ENCODE data around the gene CEP43. TPM values are rescaled to one million over a fixed set of nuclear protein-coding genes. Genes with fewer than 3 reads are reported as not detected.

CEP43 gene
- total and polyA plus RNA-seq, 2 of the 8 experiments (the other 6 are each of a cell fraction or from before 2014, with no cell fraction given): 12.0 to 31.2 TPM

DNA sequence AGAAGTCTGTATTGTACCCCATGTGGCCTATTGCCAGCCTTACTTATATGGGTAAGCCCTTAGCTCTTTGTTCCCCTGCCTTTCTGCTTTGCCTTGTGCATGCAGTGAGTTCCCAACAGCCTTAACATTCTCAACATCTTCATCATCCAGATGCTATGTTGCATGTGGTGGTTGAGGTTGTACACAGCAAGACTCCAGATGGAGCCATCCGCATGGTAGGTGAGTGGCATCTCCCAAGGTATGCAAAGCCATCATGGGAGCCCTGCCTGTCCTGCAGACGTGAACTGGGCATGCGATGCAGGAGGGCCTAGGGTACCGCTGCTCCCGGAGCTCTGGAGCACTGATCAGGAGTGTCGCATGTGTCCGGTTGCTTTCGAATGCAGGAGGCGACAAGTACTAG, 16.1 kb downstream of the CEP43 start:
- Histone ChIP-seq H2AK5ac (ENCODE audit: low read depth, low read length) (no peak overlapping the region), H3K4me2 (ENCODE audit: insufficient read depth in 1 of 2, low read depth in 2 of 2, low read length in 2 of 2) (no peak overlapping the region), H4K91ac (replicated peaks; ENCODE audit: insufficient read length, low read length) (no peak overlapping the region), H3K79me2 (ENCODE audit: control insufficient read depth in 1 of 2, insufficient read depth in 2 of 2, low read length in 2 of 2) (no peaks in the 10 kb centered on the region), H3K56ac (replicated peaks; ENCODE audit: insufficient read length, low read depth, low read length) (no peak overlapping the region), H2BK12ac (ENCODE audit: low read depth, low read length) (no peak overlapping the region), H3K36me3 (ENCODE audit: control insufficient read depth in 2 of 4, insufficient read depth in 4 of 4, low read length in 3 of 4) (peaks cover 19 to 60% (median 32%) of the 10 kb centered on the region in 4 experiments; a peak in 7 of 8 replicates), H3K18ac (ENCODE audit: extremely low read depth, low read length) (no peak overlapping the region), H3K4me3 (ENCODE audit: extremely low read depth in 1 of 4, insufficient read depth in 2 of 4, low read depth in 3 of 4, low read length in 4 of 4) (no peak overlapping the region), H3K4me1 (replicated peaks in 1 of 4; ENCODE audit: control insufficient read depth in 3 of 4, insufficient read depth in 4 of 4, low read length in 3 of 4) (no peaks in the 10 kb centered on the region), H2BK20ac (ENCODE audit: low read length) (no peak overlapping the region), H3K23me2 (ENCODE audit: low read depth, low read length) (no peaks in the 10 kb centered on the region), H2BK5ac (ENCODE audit: low read depth, low read length) (no peak overlapping the region), H3K4ac (replicated peaks; ENCODE audit: insufficient read length, low read depth, low read length) (no peak overlapping the region), H4K8ac (ENCODE audit: extremely low read depth, insufficient read depth, low read length) (no peak overlapping the region), H3K27me3 (replicated peaks in 1 of 4; ENCODE audit: control insufficient read depth in 3 of 4, extremely low read depth in 1 of 4, insufficient read depth in 3 of 4, low read length in 3 of 4) (no peaks in the 10 kb centered on the region), H3K79me1 (ENCODE audit: low read depth, low read length) (0 out of 2 replicates have a peak, but pooled peaks cover 3% of the 10 kb centered on the region), H4K20me1 (replicated peaks in 1 of 2; ENCODE audit: control insufficient read depth in 1 of 2, insufficient read depth in 2 of 2, low read length in 2 of 2) (peaks cover 2 to 6% of the 10 kb centered on the region in 2 experiments), H4K5ac (ENCODE audit: insufficient read length, low read depth, low read length) (no peak overlapping the region), H3K9ac (replicated peaks in 1 of 4; ENCODE audit: extremely low read depth in 1 of 4, low read depth in 3 of 4, low read length in 3 of 4) (no peak overlapping the region), H2AFZ (ENCODE audit: low read length) (no peak overlapping the region), H3K27ac (ENCODE audit: low read depth, low read length) (no peak overlapping the region), H2BK120ac (replicated peaks; ENCODE audit: low read depth, low read length) (no peak overlapping the region), H3K14ac (ENCODE audit: insufficient read length) (no peak overlapping the region), H3K9me3 (ENCODE audit: insufficient read depth in 2 of 2, low read depth in 1 of 2, low read length in 1 of 2) (no peaks in the 10 kb centered on the region), H2BK15ac (ENCODE audit: low read length) (no peak overlapping the region), H3K23ac (ENCODE audit: insufficient read length) (no peak overlapping the region)
- CTCF ChIA-PET (ENCODE audit: partially characterized antibody): interaction anchor here (2.2 kb wide), 1 partner anchor 10 kb away, joined by 5 read pairs; no protein-coding TSS in a partner anchor
- DNase-seq (ENCODE audit: low read depth in 1 of 2, low spot score in 2 of 2): no peak
- WGBS, 2 experiments (ENCODE audit: extremely low coverage in 1 of 2, insufficient coverage in 1 of 2, insufficient read length in 1 of 2, insufficient replicate concordance in 2 of 2, low coverage in 1 of 2, low lambda C conversion rate in 2 of 2, missing lambda C conversion rate in 1 of 2): 89% methylated on average over 9 of the region's 9 CpGs; no CpG with 5 or more reads in 1 of the 2 experiments
- no peak for FAIRE-seq
- POLR2A ChIA-PET (ENCODE audit: partially characterized antibody): interaction anchor here (1.3 to 1.4 kb wide), 2 partner anchors 9 to 10 kb away, joined by 4 read pairs; no protein-coding TSS in a partner anchor
- TF ChIP-seq HDAC6 (IDR thresholded peaks at IDR 0.05; ENCODE audit: low read depth, low read length) (no peak), CHD1 (IDR thresholded peaks at IDR 0.05; ENCODE audit: low read depth, low read length) (no peak), POLR2AphosphoS5 (IDR thresholded peaks at IDR 0.05; ENCODE audit: low read depth, low read length) (no peak), CBX8 (IDR thresholded peaks at IDR 0.05; ENCODE audit: borderline replicate concordance, low read depth, low read length) (no peak), RNF2 (IDR thresholded peaks at IDR 0.05; ENCODE audit: borderline replicate concordance, low read depth, low read length, missing control alignments, poor library complexity, severe bottlenecking) (no peak), SIRT6 (IDR thresholded peaks at IDR 0.05; ENCODE audit: low read length) (no peak), EZH2 (IDR thresholded peaks at IDR 0.05; ENCODE audit: low read depth, low read length, severe bottlenecking) (no peak), USF2 (IDR thresholded peaks at IDR 0.05; ENCODE audit: low read length) (no peak), RBBP5 (IDR thresholded peaks at IDR 0.05; ENCODE audit: borderline replicate concordance, low read depth, low read length) (no peak), GABPA (IDR thresholded peaks at IDR 0.05; ENCODE audit: borderline replicate concordance, insufficient read depth, low read length) (no peak)
